B cell (primary cell): ENCODE measurements around the gene VWA3A. TPM values are rescaled to one million over a fixed set of nuclear protein-coding genes. Genes with fewer than 3 reads are reported as not detected.

ENCODE experiments used
- ATAC-seq: fragments of 200-7000 bp; cut with Tn5 transposase; one replicate; pipeline ENCODE4 v1.10.0; 2021; ENCODE audit warnings: low read depth, mild to moderate bottlenecking, moderate number of reproducible peaks, moderate library complexity
- CTCF ChIA-PET: fragments of 350-600 bp; sonication (Branson Sonifier 250); formaldehyde crosslinking; loops from one replicate; lab custom pipeline; 2021; ENCODE audit warnings: antibody characterized with exemption, inconsistent platforms; lab: Charles Lee
- POLR2A ChIA-PET: fragments of 350-600 bp; sonication (Branson Sonifier 250); formaldehyde crosslinking; loops from one replicate; lab custom pipeline; 2021; ENCODE audit warnings: antibody characterized with exemption; lab: Charles Lee
- DNase-seq: peaks from one replicate; pipeline ENCODE4 v3.0.0; 2013
- H2AFZ ChIP-seq: 2 replicates; pipeline ENCODE4 v1.6.1; 2012; ENCODE audit warnings: mild to moderate bottlenecking, low read depth, low read length; ENCODE audit not compliant: insufficient read depth, poor library complexity, severe bottlenecking
- H3K27ac ChIP-seq, 2 donors: 1 replicate in 1 of 2; 2 replicates in 1 of 2; pipeline ENCODE4 v1.5.1; 2012 to 2013; ENCODE audit warnings: low read length in 2 of 2, mild to moderate bottlenecking in 2 of 2, moderate library complexity in 1 of 2
- H3K27me3 ChIP-seq, 4 experiments: fragments of 200-600 bp in 1 of 4; sonication (generic) in 1 of 4; replicated peaks in 1 of 4; 1 replicate in 2 of 4; 2 replicates in 2 of 4; pipeline versions ENCODE4 v1.6.1 to v1.7.0; 2013 to 2016; ENCODE audit warnings: low read length in 3 of 4, mild to moderate bottlenecking in 2 of 4, mixed read lengths in 1 of 4, moderate library complexity in 1 of 4; ENCODE audit not compliant: insufficient read depth in 4 of 4, control insufficient read depth in 3 of 4; ENCODE audit errors: control extremely low read depth in 1 of 4
- H3K36me3 ChIP-seq, 2 experiments: replicated peaks in 1 of 2; 1 replicate in 1 of 2; 2 replicates in 1 of 2; pipeline versions ENCODE4 v1.6.1 to v1.7.1; 2013; ENCODE audit warnings: low read length in 1 of 2; ENCODE audit not compliant: insufficient read depth in 2 of 2, control insufficient read depth in 1 of 2; ENCODE audit errors: control extremely low read depth in 1 of 2, extremely low read depth in 1 of 2
- H3K4me1 ChIP-seq, 2 donors: fragments of 200-600 bp in 1 of 2; sonication (generic) in 1 of 2; 1 replicate in 1 of 2; 2 replicates in 1 of 2; pipeline versions ENCODE4 v1.5.1 to v1.6.1; 2013 to 2017; ENCODE audit warnings: low read length in 2 of 2; ENCODE audit not compliant: control insufficient read depth in 2 of 2, insufficient read depth in 2 of 2
- H3K4me2 ChIP-seq: replicated peaks from 2 replicates; pipeline ENCODE3; 2012; ENCODE audit warnings: mild to moderate bottlenecking, low read depth, low read length; ENCODE audit not compliant: poor library complexity, severe bottlenecking
- H3K4me3 ChIP-seq, 5 experiments: fragments of 200-600 bp in 1 of 5; sonication (generic) in 1 of 5; 1 replicate in 3 of 5; 2 replicates in 2 of 5; pipeline versions ENCODE4 v1.5.1 to v1.7.0; 2011 to 2016; ENCODE audit warnings: low read length in 4 of 5, mild to moderate bottlenecking in 4 of 5, low read depth in 2 of 5, control low read depth in 1 of 5, moderate library complexity in 1 of 5; ENCODE audit not compliant: insufficient read depth in 1 of 5; ENCODE audit errors: control extremely low read depth in 1 of 5, extremely low read depth in 1 of 5
- H3K79me2 ChIP-seq: fragments of 200-600 bp; sonication (generic); one replicate; pipeline ENCODE4 v1.6.0; 2016; ENCODE audit warnings: low read length; ENCODE audit not compliant: control insufficient read depth, insufficient read depth
- H3K9ac ChIP-seq: fragments of 200-600 bp; sonication (generic); 2 replicates; pipeline ENCODE4 v1.6.1; 2017; ENCODE audit warnings: mild to moderate bottlenecking, low read length, moderate library complexity
- H3K9me3 ChIP-seq, 3 donors: one replicate each; pipeline versions ENCODE4 v1.6.1 to v1.7.1; 2013; ENCODE audit warnings: low read length in 2 of 3; ENCODE audit not compliant: control insufficient read depth in 2 of 3, insufficient read depth in 1 of 3; ENCODE audit errors: control extremely low read depth in 1 of 3
- H4K20me1 ChIP-seq: 2 replicates; pipeline ENCODE4 v1.6.0; 2012; ENCODE audit warnings: mild to moderate bottlenecking, low read length; ENCODE audit not compliant: insufficient read depth, control insufficient read depth, poor library complexity, severe bottlenecking
- H3K27ac Mint-ChIP-seq: one replicate; pipeline ENCODE4 v1.8.0; 2021; ENCODE audit warnings: mixed read lengths
- H3K27me3 Mint-ChIP-seq: one replicate; pipeline ENCODE4 v1.8.0; 2021; ENCODE audit warnings: mixed read lengths
- H3K4me1 Mint-ChIP-seq: one replicate; pipeline ENCODE4 v1.8.0; 2021; ENCODE audit warnings: mixed read lengths
- H3K4me3 Mint-ChIP-seq: one replicate; pipeline ENCODE4 v1.8.0; 2021; ENCODE audit warnings: mixed read lengths
- H3K9me3 Mint-ChIP-seq: one replicate; pipeline ENCODE4 v1.8.0; 2022; ENCODE audit warnings: mixed read lengths; ENCODE audit not compliant: insufficient read depth
- EZH2 ChIP-seq: IDR thresholded peaks from 2 replicates; pipeline ENCODE4 v1.6.1; 2012; ENCODE audit warnings: borderline replicate concordance, low read depth, mild to moderate bottlenecking, moderate library complexity, low read length; ENCODE audit not compliant: insufficient read depth, poor library complexity, severe bottlenecking
- WGBS: methylation state at CpG from one replicate; pipeline ENCODE4 v1.1.5; 2013; ENCODE audit warnings: missing lambda C conversion rate; ENCODE audit not compliant: insufficient coverage; 5-methylcytosine and 5-hydroxymethylcytosine counted together
- intact Hi-C: fragments of 100-400 bp; cut with micrococcal nuclease; formaldehyde crosslinking; loops from one replicate; pipeline ENCODE4 v1.10.0; 2022
- polyA plus RNA-seq: library from polyadenylated mRNA; depleted of rRNA; stranded (reverse); fragments of >200 nt; gene quantifications from 2 replicates; pipeline ENCODE4 v1.2.3, GENCODE V29; 2012
- total RNA-seq, 2 donors: library from RNA; stranded (reverse); fragments of 120-200 nt in 1 of 2; gene quantifications; 1 replicate in 1 of 2; 2 replicates in 1 of 2; pipeline versions ENCODE4 v1.2.3 to v1.2.4, GENCODE V29; 2013 to 2022
- TF ChIP-seq, protein P1 (sequence below): fragments of 200-600 bp; IDR thresholded peaks from one replicate; pipeline ENCODE4 v1.8.0; 2022; ENCODE audit warnings: antibody characterized with exemption, mild to moderate bottlenecking

VWA3A gene
- total and polyA plus RNA-seq, 2 donors (not counting 1 experiment from before 2014, with no cell fraction given), result 0.28 to 0.47 TPM

- intact Hi-C loops, result loop anchor here (1.0 to 2.0 kb wide), 5 partner anchors 10 to 91 kb away; partner anchors contain the start of gene POLR3E
- ATAC-seq, result peak; percentile 85
Measured at GRCh38 chr16:22206013-22206841, 113.9 kb downstream of the VWA3A start, which contains the start of gene EEF2K. Gene EEF2K (plus strand): TSS chr16:22206278. CDS start chr16:22225730, 19,452 bp downstream.

More at GRCh38 chr16:22206013-22206841, 113.9 kb downstream of the VWA3A start, which contains the start of gene EEF2K:
- peak within 1 kb of the TSS; percentile 68 for H3K27ac Mint-ChIP-seq
- Histone ChIP-seq H4K20me1 (peaks cover 4% of the 10 kb centered on the region), H3K27me3 (no peaks in the 10 kb centered on the region), H3K4me3 (peak within 1 kb of the TSS; percentile 60 to 82 (median 80)), H3K36me3 (no peaks in the 10 kb centered on the region), H3K4me1 (peaks cover 10 to 23% of the 10 kb centered on the region in 2 donors), H3K4me2 (peak within 1 kb of the TSS; percentile 99), H3K79me2 (peaks cover 48% of the 10 kb centered on the region), H3K27ac (peak within 1 kb of the TSS; percentile 68 to 86), H3K9ac (peak within 1 kb of the TSS; percentile 88), H3K9me3 (peaks cover 0 to 10% (median 0%) of the 10 kb centered on the region in 3 donors), H2AFZ (peak within 1 kb of the TSS; percentile 84)
- POLR2A ChIA-PET, result interaction anchor here (0.7 to 1.9 kb wide), 7 partner anchors 10 to 91 kb away, joined by 3 to 28 read pairs (median 4); partner anchors contain the start of gene POLR3E
- peaks cover 25% of the 10 kb centered on the region for H3K4me1 Mint-ChIP-seq
- no peaks in the 10 kb centered on the region for H3K27me3 Mint-ChIP-seq
- WGBS, result under 1% methylated on average over 74 of the region's 74 CpGs
- H3K9me3 Mint-ChIP-seq, result peaks cover 2% of the 10 kb centered on the region
- CTCF ChIA-PET, result interaction anchor here (0.9 to 9.7 kb wide), 9 partner anchors 11 to 130 kb away, joined by 3 to 89 read pairs (median 11); partner anchors contain the start of gene POLR3E
- DNase-seq, result peak; percentile 91
- H3K4me3 Mint-ChIP-seq, result peak within 1 kb of the TSS; percentile 88
- no peak for TF ChIP-seq EZH2
- TF ChIP-seq, protein P1, sequence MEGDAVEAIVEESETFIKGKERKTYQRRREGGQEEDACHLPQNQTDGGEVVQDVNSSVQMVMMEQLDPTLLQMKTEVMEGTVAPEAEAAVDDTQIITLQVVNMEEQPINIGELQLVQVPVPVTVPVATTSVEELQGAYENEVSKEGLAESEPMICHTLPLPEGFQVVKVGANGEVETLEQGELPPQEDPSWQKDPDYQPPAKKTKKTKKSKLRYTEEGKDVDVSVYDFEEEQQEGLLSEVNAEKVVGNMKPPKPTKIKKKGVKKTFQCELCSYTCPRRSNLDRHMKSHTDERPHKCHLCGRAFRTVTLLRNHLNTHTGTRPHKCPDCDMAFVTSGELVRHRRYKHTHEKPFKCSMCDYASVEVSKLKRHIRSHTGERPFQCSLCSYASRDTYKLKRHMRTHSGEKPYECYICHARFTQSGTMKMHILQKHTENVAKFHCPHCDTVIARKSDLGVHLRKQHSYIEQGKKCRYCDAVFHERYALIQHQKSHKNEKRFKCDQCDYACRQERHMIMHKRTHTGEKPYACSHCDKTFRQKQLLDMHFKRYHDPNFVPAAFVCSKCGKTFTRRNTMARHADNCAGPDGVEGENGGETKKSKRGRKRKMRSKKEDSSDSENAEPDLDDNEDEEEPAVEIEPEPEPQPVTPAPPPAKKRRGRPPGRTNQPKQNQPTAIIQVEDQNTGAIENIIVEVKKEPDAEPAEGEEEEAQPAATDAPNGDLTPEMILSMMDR, result peak; percentile 76

Other genes starting within 250 kb of the VWA3A start
- gene NPIPB4, start 234.8 kb upstream of the VWA3A start, total RNA-seq, result 650 and 755 TPM in 2 replicates
- gene NPIPB4, start 234.8 kb upstream of the VWA3A start, polyA plus RNA-seq, result 72.0 and 182 TPM in 2 replicates
- gene UQCRC2, start 139.2 kb upstream of the VWA3A start, total RNA-seq, result 150 and 155 TPM in 2 replicates
- gene UQCRC2, start 139.2 kb upstream of the VWA3A start, polyA plus RNA-seq, result 76.3 and 84.3 TPM in 2 replicates
- gene PDZD9, start 91.4 kb upstream of the VWA3A start, total RNA-seq, result not detected in 2 replicates
- gene PDZD9, start 91.4 kb upstream of the VWA3A start, polyA plus RNA-seq, result not detected in 2 replicates
- gene MOSMO, start 84.4 kb upstream of the VWA3A start, total RNA-seq, result 18.6 and 20.2 TPM in 2 replicates
- 10.7 and 13.0 TPM in 2 replicates for gene MOSMO, start 84.4 kb upstream of the VWA3A start, polyA plus RNA-seq
- 0.27 and 0.62 TPM in 2 replicates for gene SDR42E2, start 70.0 kb downstream of the VWA3A start, total RNA-seq
- 0.12 and 0.13 TPM in 2 replicates for gene SDR42E2, start 70.0 kb downstream of the VWA3A start, polyA plus RNA-seq
- 28.7 and 30.0 TPM in 2 replicates for gene EEF2K, start 113.7 kb downstream of the VWA3A start, total RNA-seq
- 9.8 and 11.8 TPM in 2 replicates for gene EEF2K, start 113.7 kb downstream of the VWA3A start, polyA plus RNA-seq
- gene POLR3E, start 204.9 kb downstream of the VWA3A start, total RNA-seq, result 98.4 and 101 TPM in 2 replicates
- gene POLR3E, start 204.9 kb downstream of the VWA3A start, polyA plus RNA-seq, result 94.4 and 97.1 TPM in 2 replicates